ENCODE results near the gene SNX9. TPM values are rescaled to one million over a fixed set of nuclear protein-coding genes. Genes with fewer than 3 reads are reported as not detected.

The SNX9 gene
- total and polyA plus RNA-seq, 2 of the 8 experiments (the other 6 are each of a cell fraction or from before 2014, with no cell fraction given) = 11.8 to 23.2 TPM

GRCh38 chr6:157823528-157824370 is 703 bp downstream of the SNX9 start:
- peak overlapping the region; percentile 72 to 80 for H3K4me2 ChIP-seq (ENCODE audit: insufficient read depth in 1 of 2, low read depth in 2 of 2, low read length in 2 of 2)
- peaks cover 4% of the 10 kb centered on the region for H3K23me2 ChIP-seq (ENCODE audit: low read depth, low read length)
- ChIA-PET POLR2A (ENCODE audit: partially characterized antibody) (interaction anchor here (1.2 kb wide), 1 partner anchor 15 kb away, joined by 3 read pairs; no protein-coding TSS in a partner anchor), CTCF (ENCODE audit: partially characterized antibody) (no interaction called here)
- peak overlapping the region; percentile 86 for H4K5ac ChIP-seq (ENCODE audit: insufficient read length, low read depth, low read length)
- TF ChIP-seq POLR2A (IDR thresholded peaks at IDR 0.05; ENCODE audit: control extremely low read depth in 1 of 2, low read depth in 2 of 2, low read length in 2 of 2) (peak in 1 of 2 experiments; percentile 32; a peak in 1 of 3 replicates), KDM4A (IDR thresholded peaks at IDR 0.05; ENCODE audit: low read depth, low read length, severe bottlenecking) (peak; percentile 55), EGR1 (IDR thresholded peaks at IDR 0.05; ENCODE audit: borderline replicate concordance, low read depth, low read length) (no peak), SP4 (IDR thresholded peaks at IDR 0.05; ENCODE audit: low read length) (0 out of 2 replicates have a peak, but pooled peaks have one; percentile 44), RBBP5 (IDR thresholded peaks at IDR 0.05; ENCODE audit: borderline replicate concordance, low read depth, low read length) (peak; percentile 16; the same call in 1 of the 2 replicates), PHF8 (conservative IDR thresholded peaks at IDR 0.05; ENCODE audit: low read depth, low read length) (0 out of 2 replicates have a peak, but pooled peaks have one; percentile 51), ATF2 (IDR thresholded peaks at IDR 0.05; ENCODE audit: low read length) (no peak)
- H2BK120ac ChIP-seq (replicated peaks; ENCODE audit: low read depth, low read length) = peak overlapping the region; percentile 78
- no peaks in the 10 kb centered on the region for H3K36me3 ChIP-seq (ENCODE audit: control insufficient read depth in 2 of 4, insufficient read depth in 4 of 4, low read length in 3 of 4)
- peaks cover 0 to 41% of the 10 kb centered on the region in 2 experiments; a peak in 3 of 4 replicates for H3K79me2 ChIP-seq (ENCODE audit: control insufficient read depth in 1 of 2, insufficient read depth in 2 of 2, low read length in 2 of 2)
- H3K18ac ChIP-seq (ENCODE audit: extremely low read depth, low read length) = peak overlapping the region; percentile 83; the same call in 1 of the 2 replicates
- H2AFZ ChIP-seq (ENCODE audit: low read length) = 0 out of 2 replicates have a peak overlapping the region, but pooled peaks have one; percentile 6
- 2% methylated on average over 38 of the region's 74 CpGs; no CpG with 5 or more reads in 1 of the 2 experiments for WGBS, 2 experiments (ENCODE audit: extremely low coverage in 1 of 2, insufficient coverage in 1 of 2, insufficient read length in 1 of 2, insufficient replicate concordance in 2 of 2, low coverage in 1 of 2, low lambda C conversion rate in 2 of 2, missing lambda C conversion rate in 1 of 2)
- H2BK20ac ChIP-seq (ENCODE audit: low read length) = 0 out of 2 replicates have a peak overlapping the region, but pooled peaks have one; percentile 27
- peak overlapping the region; percentile 86 for H3K56ac ChIP-seq (replicated peaks; ENCODE audit: insufficient read length, low read depth, low read length)
- H3K9ac ChIP-seq (replicated peaks in 1 of 4; ENCODE audit: extremely low read depth in 1 of 4, low read depth in 3 of 4, low read length in 3 of 4) = peak overlapping the region; percentile 20 to 94 (median 74)
- H2BK12ac ChIP-seq (ENCODE audit: low read depth, low read length) = no peak overlapping the region
- H3K4me1 ChIP-seq (replicated peaks in 1 of 4; ENCODE audit: control insufficient read depth in 3 of 4, insufficient read depth in 4 of 4, low read length in 3 of 4) = peaks cover 0 to 6% (median 5%) of the 10 kb centered on the region in 4 experiments; a peak in 3 of 7 replicates
- peak overlapping the region; percentile 65 to 81 (median 66) for H3K4me3 ChIP-seq (ENCODE audit: extremely low read depth in 1 of 4, insufficient read depth in 2 of 4, low read depth in 3 of 4, low read length in 4 of 4)
- H2BK15ac ChIP-seq (ENCODE audit: low read length) = no peak overlapping the region
- no peaks in the 10 kb centered on the region for H3K9me3 ChIP-seq (ENCODE audit: insufficient read depth in 2 of 2, low read depth in 1 of 2, low read length in 1 of 2)
- peak overlapping the region; percentile 73 for H4K91ac ChIP-seq (replicated peaks; ENCODE audit: insufficient read length, low read length)
- H3K79me1 ChIP-seq (ENCODE audit: low read depth, low read length) = no peaks in the 10 kb centered on the region
- H4K8ac ChIP-seq (ENCODE audit: extremely low read depth, insufficient read depth, low read length) = peak overlapping the region; percentile 75
- DNase-seq (ENCODE audit: low read depth in 1 of 2, low spot score in 2 of 2) (peak in 1 of 2 experiments; percentile 66), FAIRE-seq (no peak)
- peak overlapping the region; percentile 49; the same call in 1 of the 2 replicates for H2BK5ac ChIP-seq (ENCODE audit: low read depth, low read length)
- no peak overlapping the region for H3K14ac ChIP-seq (ENCODE audit: insufficient read length)
- no peaks in the 10 kb centered on the region for H4K20me1 ChIP-seq (replicated peaks in 1 of 2; ENCODE audit: control insufficient read depth in 1 of 2, insufficient read depth in 2 of 2, low read length in 2 of 2)
- peak overlapping the region; percentile 67 for H3K27ac ChIP-seq (ENCODE audit: low read depth, low read length)
- H3K4ac ChIP-seq (replicated peaks; ENCODE audit: insufficient read length, low read depth, low read length) = peak overlapping the region; percentile 85
- no peaks in the 10 kb centered on the region for H3K27me3 ChIP-seq (replicated peaks in 1 of 4; ENCODE audit: control insufficient read depth in 3 of 4, extremely low read depth in 1 of 4, insufficient read depth in 3 of 4, low read length in 3 of 4)
- no peak overlapping the region for H2AK5ac ChIP-seq (ENCODE audit: low read depth, low read length)
- H3K23ac ChIP-seq (ENCODE audit: insufficient read length) = no peak overlapping the region

Measured in H1 (cell line).